Vagina (tissue), 2 donors: ENCODE data around the gene PCGF1. TPM values are rescaled to one million over a fixed set of nuclear protein-coding genes. Genes with fewer than 3 reads are reported as not detected.

Experiments
- DNase-seq, 2 donors: peaks; one replicate each; pipeline ENCODE4 v3.0.0-alpha.2; 2017; ENCODE audit errors: extremely low spot score in 2 of 2
- H3K27ac ChIP-seq: fragments of 200-600 bp; sonication (generic); one replicate; pipeline ENCODE4 v1.5.1; 2019
- H3K27me3 ChIP-seq: fragments of 200-600 bp; sonication (generic); one replicate; pipeline ENCODE4 v1.5.1; 2019
- H3K36me3 ChIP-seq, 2 donors: fragments of 200-600 bp; sonication (generic); one replicate each; pipeline ENCODE4 v1.5.1; 2017 to 2019
- H3K4me1 ChIP-seq: fragments of 200-600 bp; sonication (generic); one replicate; pipeline ENCODE4 v1.5.1; 2019
- H3K4me3 ChIP-seq, 2 donors: fragments of 200-600 bp; sonication (generic); 1 replicate in 1 of 2; 2 replicates in 1 of 2; pipeline ENCODE4 v1.5.1; 2016 to 2019
- H3K9me3 ChIP-seq: fragments of 200-600 bp; sonication (generic); one replicate; pipeline ENCODE4 v1.5.1; 2019
- CTCF ChIP-seq, 3 experiments: fragments of 450-650 bp in 2 of 3; fragments of 200-600 bp in 1 of 3; sonication (generic) in 1 of 3; IDR thresholded peaks; one replicate each; pipeline ENCODE4 v1.5.1; 2017 to 2019; ENCODE audit warnings: antibody characterized with exemption in 3 of 3, mild to moderate bottlenecking in 2 of 3, moderate library complexity in 2 of 3
- POLR2A ChIP-seq, 2 donors: fragments of 450-650 bp; IDR thresholded peaks; one replicate each; pipeline ENCODE4 v1.6.1; 2017; ENCODE audit warnings: antibody characterized with exemption in 2 of 2, mild to moderate bottlenecking in 2 of 2, moderate library complexity in 2 of 2
- POLR2AphosphoS5 ChIP-seq, 2 donors: sonication (generic); formaldehyde crosslinking; IDR thresholded peaks; one replicate each; pipeline ENCODE4 v1.9.0; 2017; ENCODE audit warnings: antibody characterized with exemption in 2 of 2, mild to moderate bottlenecking in 2 of 2, low read depth in 1 of 2; ENCODE audit not compliant: insufficient read depth in 1 of 2
- intact Hi-C: fragments of 100-400 bp; cut with DNase I; formaldehyde crosslinking; loops from one replicate; pipeline ENCODE4 v1.15.1; 2023
- total RNA-seq: library from RNA; depleted of rRNA; stranded (reverse); fragments of >200 nt; gene quantifications from one replicate; pipeline ENCODE4 v1.2.3, GENCODE V29; 2016

Gene PCGF1
- total RNA-seq, 1 donor from 2014 or later = 14.7 TPM

GRCh38 chr2:74527741-74528140 is 20.2 kb upstream of the PCGF1 start:
- peaks cover 0 to 21% of the 10 kb centered on the region in 2 donors for H3K36me3 ChIP-seq
- H3K9me3 ChIP-seq = no peaks in the 10 kb centered on the region
- H3K27me3 ChIP-seq = no peaks in the 10 kb centered on the region
- no peak overlapping the region for H3K27ac ChIP-seq
- H3K4me1 ChIP-seq = peaks cover 33% of the 10 kb centered on the region
- H3K4me3 ChIP-seq = no peak overlapping the region
- intact Hi-C loops = loop anchor here (2.0 kb wide), 1 partner anchor 63 kb away; the partner anchor contains the start of gene MOGS
- TF ChIP-seq CTCF (IDR thresholded peaks at IDR 0.05) = no peak
- TF ChIP-seq POLR2A (IDR thresholded peaks at IDR 0.05) = no peak
- TF ChIP-seq POLR2AphosphoS5 (IDR thresholded peaks at IDR 0.05; ENCODE audit: insufficient read depth in 1 of 2, low read depth in 1 of 2) = no peak
- DNase-seq = no peak

- no peak for DNase-seq
- Histone ChIP-seq H3K27ac (no peak overlapping the region), H3K36me3 (peaks cover 0 to 21% of the 10 kb centered on the region in 2 donors), H3K4me3 (no peak overlapping the region), H3K9me3 (no peaks in the 10 kb centered on the region), H3K4me1 (peaks cover 29% of the 10 kb centered on the region), H3K27me3 (no peaks in the 10 kb centered on the region)
- intact Hi-C loops = no loop called here
- TF ChIP-seq POLR2AphosphoS5 (IDR thresholded peaks at IDR 0.05; ENCODE audit: insufficient read depth in 1 of 2, low read depth in 1 of 2) (no peak), POLR2A (IDR thresholded peaks at IDR 0.05) (no peak), CTCF (IDR thresholded peaks at IDR 0.05) (no peak)
Observed at GRCh38 chr2:74526649-74527230, 19.2 kb upstream of the PCGF1 start.

GRCh38 chr2:74525717-74526648 is 18.5 kb upstream of the PCGF1 start, which contains the start of gene DQX1:
Gene DQX1, minus strand, starts transcription at chr2:74526231. Its CDS starts 502 bp downstream, at chr2:74525729.
- Histone ChIP-seq H3K4me3 (no peak within 1 kb of the TSS), H3K27ac (no peak within 1 kb of the TSS), H3K4me1 (peaks cover 21% of the 10 kb centered on the region), H3K27me3 (no peaks in the 10 kb centered on the region), H3K9me3 (no peaks in the 10 kb centered on the region), H3K36me3 (peaks cover 0 to 21% of the 10 kb centered on the region in 2 donors)
- no peak for DNase-seq
- TF ChIP-seq CTCF (IDR thresholded peaks at IDR 0.05) (no peak), POLR2A (IDR thresholded peaks at IDR 0.05) (no peak), POLR2AphosphoS5 (IDR thresholded peaks at IDR 0.05; ENCODE audit: insufficient read depth in 1 of 2, low read depth in 1 of 2) (no peak)
- intact Hi-C loops = no loop called here

- Histone ChIP-seq H3K4me1 (peaks cover 16% of the 10 kb centered on the region), H3K27ac (no peak overlapping the region), H3K9me3 (no peaks in the 10 kb centered on the region), H3K27me3 (no peaks in the 10 kb centered on the region), H3K36me3 (peaks cover 0 to 21% of the 10 kb centered on the region in 2 donors), H3K4me3 (no peak overlapping the region)
- no peak for DNase-seq
- intact Hi-C loops = no loop called here
- TF ChIP-seq POLR2A (IDR thresholded peaks at IDR 0.05) (no peak), CTCF (IDR thresholded peaks at IDR 0.05) (no peak), POLR2AphosphoS5 (IDR thresholded peaks at IDR 0.05; ENCODE audit: insufficient read depth in 1 of 2, low read depth in 1 of 2) (no peak)
Observed at GRCh38 chr2:74524955-74525716, 17.6 kb upstream of the PCGF1 start.
